NCI-H2227 treated with DMSO at 0.1 percent for 48 hours (cell line): Measurements from ENCODE around the gene DEFB115.
"Not testable (repeated sequence)": the region's sequence is repeated elsewhere in the genome, so short reads cannot be mapped to it uniquely, and the experiment has no call there.

Source experiments
- DNase-seq: peaks from one replicate; lab custom pipeline; 2025; lab: John Stamatoyannopoulos, UW

The DEFB115 gene, protein sequence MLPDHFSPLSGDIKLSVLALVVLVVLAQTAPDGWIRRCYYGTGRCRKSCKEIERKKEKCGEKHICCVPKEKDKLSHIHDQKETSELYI

GRCh38 chr20:31257364-31257763 is at the start of gene DEFB115:
Gene DEFB115, plus strand, starts transcription at chr20:31257664. Its CDS starts 0 bp downstream, at chr20:31257664.
- no peak for DNase-seq

- DNase-seq = no peak
Measured at GRCh38 chr20:31236953-31237352, 20.5 kb upstream of the DEFB115 start.

DNA sequence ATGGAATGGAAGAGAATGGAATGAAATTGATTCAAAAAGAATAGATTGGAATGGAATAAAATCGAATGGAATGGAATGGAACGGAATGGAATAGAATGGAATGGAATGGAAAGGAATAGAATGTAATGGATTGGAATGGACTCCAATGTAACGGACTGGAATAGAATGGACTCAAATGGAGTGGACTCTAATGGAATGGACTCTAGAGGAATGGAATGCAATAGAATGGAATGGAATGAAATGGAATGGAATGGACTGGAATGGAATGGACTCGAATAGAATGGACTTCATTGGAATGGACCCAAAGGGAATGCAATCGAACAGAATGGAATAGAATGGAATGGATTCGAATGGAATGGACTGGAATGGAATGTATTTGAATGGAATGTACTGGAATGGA is 19.7 kb upstream of the DEFB115 start:
- no peak for DNase-seq

DNA sequence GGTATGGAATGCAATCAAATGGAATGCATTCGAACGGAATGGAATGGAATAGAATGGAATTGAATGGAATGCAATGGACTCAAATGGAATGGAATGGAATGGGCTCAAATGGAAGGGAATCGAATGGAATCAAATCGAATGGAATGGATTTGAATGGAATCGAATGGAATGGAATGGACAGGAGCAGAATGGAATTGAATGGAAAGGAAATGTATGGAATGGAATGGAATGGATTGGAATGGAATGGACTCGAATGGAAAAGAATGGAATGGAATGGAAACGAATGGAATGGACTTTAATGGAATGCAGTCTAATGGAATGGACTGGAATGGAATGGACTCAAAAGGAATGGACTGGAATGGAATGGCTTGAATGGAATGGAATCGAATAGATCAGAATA is 18.3 kb upstream of the DEFB115 start:
- DNase-seq = no peak

DNA sequence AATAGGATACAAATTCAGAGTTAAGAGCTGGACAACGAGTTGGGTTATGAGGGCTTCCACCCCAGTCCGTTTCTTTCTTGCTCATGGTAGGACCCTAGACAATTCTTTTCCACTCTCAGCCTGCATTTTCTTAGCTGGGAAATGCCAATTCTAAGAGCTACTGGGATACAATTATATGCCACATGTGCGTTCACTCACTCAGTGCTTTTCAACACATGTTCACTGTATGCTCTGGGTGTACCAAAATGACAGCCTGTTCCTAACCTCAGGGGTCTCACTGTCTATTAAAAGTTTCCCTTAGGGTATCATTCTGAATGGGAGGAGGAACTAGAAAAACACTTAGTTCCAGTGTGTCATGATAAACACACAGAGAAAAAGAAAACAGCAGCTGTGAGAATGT is 505 bp upstream of the DEFB115 start:
- no peak for DNase-seq

- peak; percentile 2 for DNase-seq
Measured at GRCh38 chr20:31260326-31260932, 3.0 kb downstream of the DEFB115 start.

DNA sequence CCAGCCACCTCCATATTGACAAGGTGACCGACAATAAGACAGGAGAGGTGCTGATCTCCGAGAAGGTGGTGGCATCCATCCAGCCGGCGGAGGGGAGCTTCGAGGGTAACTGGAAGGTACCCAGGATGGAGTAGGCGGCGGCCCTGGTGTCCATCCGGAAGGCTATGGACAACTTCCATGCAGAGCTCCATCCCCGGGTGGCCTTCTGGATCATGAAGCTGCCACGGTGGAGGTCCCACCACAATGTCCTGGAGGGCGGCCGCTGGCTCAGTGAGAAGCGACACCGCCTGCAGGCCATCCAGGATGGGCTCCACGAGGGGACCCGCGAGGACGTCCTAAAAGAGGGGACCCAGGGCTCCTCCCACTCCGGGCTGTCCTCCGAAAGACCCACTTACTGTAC is 17.0 kb downstream of the DEFB115 start:
- no peak for DNase-seq

- no peak for DNase-seq
Measured at GRCh38 chr20:31278178-31278577, 20.7 kb downstream of the DEFB115 start.

- not testable (repeated sequence) for DNase-seq
Measured at GRCh38 chr20:31284964-31285363, 27.5 kb downstream of the DEFB115 start.

DNA sequence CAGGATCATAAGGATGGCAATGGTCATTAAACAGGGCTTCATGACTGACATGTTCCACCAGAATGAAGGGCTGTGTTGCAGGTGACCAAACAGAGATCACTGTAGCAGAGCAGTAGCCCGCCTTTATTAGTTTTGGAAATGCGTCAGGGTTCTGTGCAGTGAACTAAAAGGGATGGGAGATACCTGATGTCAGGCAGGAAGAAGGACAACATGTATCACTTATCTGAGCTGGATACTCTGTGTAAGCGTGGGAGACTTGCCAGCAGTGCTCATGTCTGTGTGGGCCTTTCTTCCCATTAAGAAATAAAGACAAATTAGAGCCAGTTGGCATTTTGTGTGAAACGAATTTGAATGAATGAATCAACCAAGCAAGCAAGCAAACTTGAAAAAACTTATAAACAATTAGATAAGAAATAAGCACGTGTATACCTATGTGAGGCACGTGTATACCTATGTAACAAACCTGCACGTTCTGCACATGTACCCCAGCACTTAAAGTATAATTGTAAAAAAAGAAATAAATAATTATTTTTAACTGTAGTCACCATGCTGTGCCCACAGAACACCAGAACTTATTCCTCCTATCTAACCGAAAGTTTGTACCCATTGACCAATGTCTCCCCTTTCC is 51.2 kb downstream of the DEFB115 start, which contains the start of gene DEFB116:
Gene DEFB116 (minus strand): TSS at position 51 of the 628 bp plus-strand sequence. CDS start 0 bp downstream, at position 51.
- DNase-seq = no peak
